T-helper 1 cell treated with Interleukin-12 subunit alpha and Interleukin-12 subunit beta and Interleukin-4 antibody, amounts not matched to agents 30 μg/mL and 1 μg/mL, for 36 hours (primary cell): ENCODE measurements around the gene COG7.
A peak's percentile ranks its signal among the peaks of the same experiment; 100 is the strongest.

Experiments
- H3K27ac Mint-ChIP-seq: one replicate; pipeline ENCODE4 v1.8.0; 2021; ENCODE audit warnings: mild to moderate bottlenecking, mixed read lengths
- H3K27me3 Mint-ChIP-seq: one replicate; pipeline ENCODE4 v1.8.0; 2021; ENCODE audit warnings: low read depth, mixed read lengths
- H3K36me3 Mint-ChIP-seq: one replicate; pipeline ENCODE4 v1.8.0; 2021; ENCODE audit warnings: low read depth, mixed read lengths
- H3K4me1 Mint-ChIP-seq: one replicate; pipeline ENCODE4 v1.8.0; 2021; ENCODE audit warnings: low read depth, mixed read lengths
- H3K4me3 Mint-ChIP-seq: one replicate; pipeline ENCODE4 v1.8.0; 2021; ENCODE audit warnings: mild to moderate bottlenecking, moderate library complexity, mixed read lengths
- H3K9me3 Mint-ChIP-seq: one replicate; pipeline ENCODE4 v1.8.0; 2021; ENCODE audit warnings: mixed read lengths

COG7 gene

DNA sequence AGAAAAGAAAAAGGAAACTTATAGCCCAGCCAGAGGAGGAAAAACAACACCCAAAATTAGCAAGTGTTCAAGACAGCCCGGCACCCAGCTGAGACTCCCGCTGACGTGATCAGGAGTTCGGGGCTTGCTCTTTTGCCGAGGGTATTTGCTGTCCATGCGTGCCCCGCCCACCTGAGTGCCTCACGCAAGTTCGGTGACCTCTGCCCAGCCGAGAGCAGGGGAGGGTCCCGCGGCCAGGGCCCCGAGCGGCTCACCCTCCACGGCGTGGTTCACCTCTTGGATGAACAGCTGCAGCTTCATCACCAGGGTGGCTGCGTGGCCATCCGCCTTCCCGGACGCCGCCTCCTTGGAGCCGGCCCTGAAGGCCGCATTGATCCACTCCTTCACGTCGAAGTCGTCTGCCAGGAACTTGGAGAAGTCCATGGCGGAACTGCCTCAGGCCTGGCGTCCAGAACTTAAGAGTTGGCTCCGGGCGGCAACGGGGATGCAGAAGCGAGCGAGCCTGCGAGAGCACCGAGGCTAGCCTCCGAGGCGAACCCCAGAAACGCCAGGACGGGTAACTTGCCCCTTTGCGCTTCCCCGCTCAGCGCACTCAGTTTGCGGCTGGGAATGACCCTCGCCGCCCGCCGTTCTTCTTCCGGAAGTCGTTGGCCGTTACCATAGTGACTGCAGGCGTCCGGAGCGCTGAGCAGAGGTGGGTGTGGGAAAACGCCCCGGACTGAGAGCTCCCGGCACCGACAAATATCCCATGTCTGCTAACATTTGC is at the start of gene COG7:
Gene COG7, minus strand, starts transcription at position 618 of the 766 bp plus-strand sequence. Its CDS starts 195 bp downstream, at position 423.
- H3K36me3 Mint-ChIP-seq = peaks cover 2% of the 10 kb centered on the region

DNA sequence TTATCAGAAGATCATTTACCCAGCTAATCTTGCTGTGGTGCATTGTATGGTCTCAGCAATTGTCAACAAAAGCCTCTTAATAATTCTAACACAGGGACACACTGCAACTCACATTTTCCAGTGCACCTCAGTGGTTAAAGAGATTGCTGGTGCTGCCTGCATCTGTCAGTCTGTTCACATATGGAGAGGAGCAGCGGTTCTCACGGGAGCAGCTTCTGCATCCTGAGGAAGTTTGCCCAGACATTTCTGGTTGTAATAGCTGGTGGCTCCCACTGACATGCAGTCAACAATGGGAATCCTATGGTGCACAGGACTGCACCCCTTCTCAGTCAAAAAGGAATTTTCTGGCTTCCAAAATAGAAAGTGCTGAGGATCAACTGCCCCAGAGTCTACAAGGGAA is 49.5 kb upstream of the COG7 start:
- no peak overlapping the region for H3K4me3 Mint-ChIP-seq
- no peaks in the 10 kb centered on the region for H3K36me3 Mint-ChIP-seq
- H3K4me1 Mint-ChIP-seq = peaks cover 34% of the 10 kb centered on the region
- no peaks in the 10 kb centered on the region for H3K9me3 Mint-ChIP-seq
- H3K27ac Mint-ChIP-seq = no peak overlapping the region
- H3K27me3 Mint-ChIP-seq = no peaks in the 10 kb centered on the region

More for the DNA sequence above, at the start of gene COG7:
- Mint-ChIP-seq H3K4me1 (peaks cover 19% of the 10 kb centered on the region), H3K27ac (peak within 1 kb of the TSS; percentile 86), H3K27me3 (no peaks in the 10 kb centered on the region), H3K9me3 (no peaks in the 10 kb centered on the region), H3K4me3 (peak within 1 kb of the TSS; percentile 90)

DNA sequence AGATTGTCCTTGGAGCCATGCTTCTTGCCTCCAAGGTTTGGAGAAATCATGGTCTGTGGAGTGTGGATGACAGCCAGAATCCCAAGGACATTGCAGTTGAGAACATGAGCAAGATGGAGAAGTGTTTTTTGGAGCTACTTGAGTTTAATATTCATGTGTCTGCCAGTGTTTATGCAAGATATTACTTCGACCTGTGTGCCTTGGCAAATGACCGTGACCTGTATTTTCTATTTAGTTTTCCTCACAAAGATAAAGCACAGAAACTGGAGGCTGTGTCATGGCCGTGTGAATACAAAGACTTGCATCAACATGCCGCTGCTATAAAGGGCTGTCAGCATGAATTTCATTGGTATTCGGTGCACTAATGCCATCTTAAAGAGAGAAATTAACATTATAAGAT is 48.3 kb upstream of the COG7 start:
- Mint-ChIP-seq H3K27me3 (no peaks in the 10 kb centered on the region), H3K36me3 (no peaks in the 10 kb centered on the region), H3K4me3 (no peak overlapping the region), H3K27ac (no peak overlapping the region), H3K9me3 (no peaks in the 10 kb centered on the region), H3K4me1 (peaks cover 33% of the 10 kb centered on the region)

DNA sequence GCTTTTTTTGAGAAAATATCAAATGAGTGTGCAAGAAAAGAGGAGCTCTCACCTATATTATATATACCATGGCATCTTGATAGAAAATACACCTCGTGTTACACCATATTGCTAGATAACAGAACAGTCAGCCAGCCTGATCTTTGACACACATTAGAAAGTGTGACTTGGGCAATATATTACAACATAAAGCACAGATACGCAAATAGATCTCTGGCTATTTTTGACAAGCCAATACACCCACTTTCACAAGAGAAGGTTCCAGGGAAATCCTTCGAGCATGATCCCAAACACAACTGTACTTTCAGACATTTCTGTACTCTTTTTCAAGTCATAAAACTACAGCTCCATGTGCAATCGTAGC is 47.9 kb upstream of the COG7 start:
- Mint-ChIP-seq H3K4me3 (no peak overlapping the region), H3K4me1 (peaks cover 29% of the 10 kb centered on the region), H3K36me3 (no peaks in the 10 kb centered on the region), H3K27ac (no peak overlapping the region), H3K27me3 (no peaks in the 10 kb centered on the region), H3K9me3 (no peaks in the 10 kb centered on the region)

DNA sequence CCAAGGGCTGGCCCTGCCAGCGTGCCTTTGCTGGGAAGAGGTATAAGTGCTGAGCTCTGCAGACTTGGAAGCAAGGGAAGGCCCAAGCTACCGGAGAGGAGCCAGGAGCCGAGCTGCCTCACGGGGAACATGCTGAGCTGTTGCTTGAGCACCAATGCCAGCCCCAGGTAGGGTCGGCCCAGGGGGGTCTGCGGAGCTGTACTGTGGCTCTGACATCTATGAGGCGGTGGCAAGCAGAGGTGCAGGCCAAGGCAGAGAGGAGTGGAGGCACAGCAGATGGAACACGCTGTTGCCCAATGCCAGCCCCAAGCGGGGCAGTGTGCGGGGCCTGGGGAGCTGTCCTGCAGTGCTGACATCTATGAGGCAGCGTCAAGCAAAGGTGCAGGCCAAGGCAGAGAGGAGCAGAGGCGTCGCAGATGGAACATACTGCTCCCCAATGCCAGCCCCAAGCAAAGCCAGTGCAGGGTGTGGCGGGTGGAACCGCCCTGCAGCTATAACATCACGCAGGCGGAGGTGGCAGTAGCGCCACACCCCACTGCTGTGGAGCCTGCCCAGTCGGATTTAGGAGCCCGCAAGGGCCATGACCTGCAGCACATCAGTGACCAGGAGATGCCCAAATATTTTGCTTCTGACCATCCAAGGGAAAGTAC is 47.3 kb upstream of the COG7 start:
- Mint-ChIP-seq H3K27me3 (no peaks in the 10 kb centered on the region), H3K27ac (no peak overlapping the region), H3K4me1 (peaks cover 28% of the 10 kb centered on the region), H3K4me3 (no peak overlapping the region), H3K36me3 (no peaks in the 10 kb centered on the region), H3K9me3 (no peaks in the 10 kb centered on the region)

DNA sequence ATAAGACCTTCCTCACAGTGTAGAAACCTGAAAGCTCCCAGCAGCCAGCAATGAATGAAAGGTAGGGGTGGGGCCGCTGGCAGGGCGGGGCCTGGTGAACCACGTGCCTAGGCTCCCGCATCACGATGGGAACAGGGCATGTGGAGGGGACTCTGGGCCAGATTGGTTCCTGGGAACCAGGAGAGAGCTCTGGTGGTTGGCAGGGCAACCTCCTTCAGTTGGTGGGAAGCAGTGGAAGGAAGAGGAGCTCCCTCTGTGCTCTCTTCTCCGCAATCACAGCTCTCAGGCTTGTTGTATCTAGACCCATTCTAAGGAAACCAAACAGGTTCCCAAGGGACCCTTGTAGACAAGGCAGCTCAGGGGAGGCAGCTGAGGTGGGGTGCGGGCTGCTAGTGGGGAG is 46.8 kb upstream of the COG7 start:
- no peaks in the 10 kb centered on the region for H3K36me3 Mint-ChIP-seq
- H3K4me3 Mint-ChIP-seq = no peak overlapping the region
- no peaks in the 10 kb centered on the region for H3K9me3 Mint-ChIP-seq
- no peaks in the 10 kb centered on the region for H3K27me3 Mint-ChIP-seq
- H3K27ac Mint-ChIP-seq = no peak overlapping the region
- H3K4me1 Mint-ChIP-seq = peaks cover 25% of the 10 kb centered on the region

DNA sequence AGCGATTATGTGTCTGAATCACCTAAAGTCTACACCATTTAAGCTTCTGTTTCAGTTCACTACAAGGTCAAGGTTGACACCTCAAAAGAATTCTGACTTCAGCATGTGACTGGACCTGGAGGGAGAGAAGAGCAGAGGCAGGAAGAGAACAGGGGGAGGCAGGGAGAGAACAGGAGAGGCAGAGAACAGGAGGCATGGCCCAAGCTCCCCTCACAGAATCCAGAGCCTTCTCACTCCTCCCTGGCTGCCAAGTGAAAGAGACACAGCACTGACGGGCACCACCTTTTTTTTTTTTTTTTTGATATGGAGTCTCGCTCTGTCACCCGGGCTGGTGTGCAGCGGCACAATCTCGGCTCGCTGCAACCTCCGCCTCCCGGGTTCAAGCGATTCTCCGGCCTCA is 45.9 kb upstream of the COG7 start:
- no peak overlapping the region for H3K4me3 Mint-ChIP-seq
- H3K4me1 Mint-ChIP-seq = peaks cover 18% of the 10 kb centered on the region
- no peaks in the 10 kb centered on the region for H3K27me3 Mint-ChIP-seq
- no peaks in the 10 kb centered on the region for H3K9me3 Mint-ChIP-seq
- no peak overlapping the region for H3K27ac Mint-ChIP-seq
- H3K36me3 Mint-ChIP-seq = no peaks in the 10 kb centered on the region

DNA sequence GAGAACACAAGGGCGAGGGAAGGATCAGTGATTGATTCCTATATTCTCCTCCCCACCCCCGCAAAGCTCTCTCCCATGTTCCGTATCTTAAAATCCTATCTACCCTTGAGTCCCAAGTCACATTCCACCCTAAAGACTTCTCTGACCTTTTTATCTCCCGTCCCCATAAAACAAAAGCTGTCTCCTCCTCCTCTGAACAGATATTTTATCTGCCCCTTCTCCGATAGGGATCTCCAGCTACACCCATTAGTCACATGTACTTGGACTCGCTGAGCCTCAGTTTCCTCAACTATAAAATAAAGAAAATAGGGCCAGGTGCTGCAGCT is 44.5 kb upstream of the COG7 start:
- Mint-ChIP-seq H3K4me1 (peaks cover 18% of the 10 kb centered on the region), H3K27me3 (no peaks in the 10 kb centered on the region), H3K4me3 (no peak overlapping the region), H3K27ac (peak overlapping the region; percentile 5), H3K36me3 (peaks cover 6% of the 10 kb centered on the region), H3K9me3 (no peaks in the 10 kb centered on the region)

DNA sequence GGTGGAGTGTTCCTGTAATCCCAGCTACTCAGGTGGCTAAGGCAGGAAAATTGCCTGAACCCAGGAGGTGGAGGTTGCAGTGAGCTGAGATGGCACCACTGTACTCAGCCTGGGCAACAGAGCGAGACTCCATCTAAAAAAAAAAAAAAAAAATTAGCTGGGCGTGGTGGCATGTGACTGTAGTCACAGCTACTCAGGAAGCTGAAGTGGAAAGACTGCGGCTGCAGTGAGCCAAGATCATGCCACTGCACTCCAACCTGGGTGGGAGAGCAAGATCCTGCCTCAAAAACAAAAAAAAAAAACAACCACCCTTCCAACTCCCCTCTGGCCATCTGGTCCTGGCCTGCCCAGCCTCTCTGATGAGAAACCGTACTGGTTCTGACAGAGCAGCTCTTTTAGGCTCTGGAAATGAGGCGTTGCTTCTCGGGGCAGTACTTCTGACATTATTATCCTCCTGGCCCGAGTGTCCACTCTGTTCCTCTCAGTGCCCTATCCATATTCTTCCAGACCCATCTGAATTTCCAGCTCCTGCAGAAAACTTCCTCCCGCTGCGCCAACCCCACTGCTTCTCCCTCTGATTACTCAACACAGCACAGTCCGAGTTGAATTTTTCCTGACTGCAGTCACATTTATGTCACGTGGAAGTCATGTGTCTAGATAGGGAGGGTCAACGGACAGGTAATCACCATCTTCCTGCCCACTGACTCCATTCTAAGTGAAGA is 44.0 kb upstream of the COG7 start:
- no peak overlapping the region for H3K4me3 Mint-ChIP-seq
- peaks cover 10% of the 10 kb centered on the region for H3K36me3 Mint-ChIP-seq
- H3K27ac Mint-ChIP-seq = peak overlapping the region; percentile 5
- H3K27me3 Mint-ChIP-seq = no peaks in the 10 kb centered on the region
- H3K4me1 Mint-ChIP-seq = peaks cover 18% of the 10 kb centered on the region
- H3K9me3 Mint-ChIP-seq = no peaks in the 10 kb centered on the region

DNA sequence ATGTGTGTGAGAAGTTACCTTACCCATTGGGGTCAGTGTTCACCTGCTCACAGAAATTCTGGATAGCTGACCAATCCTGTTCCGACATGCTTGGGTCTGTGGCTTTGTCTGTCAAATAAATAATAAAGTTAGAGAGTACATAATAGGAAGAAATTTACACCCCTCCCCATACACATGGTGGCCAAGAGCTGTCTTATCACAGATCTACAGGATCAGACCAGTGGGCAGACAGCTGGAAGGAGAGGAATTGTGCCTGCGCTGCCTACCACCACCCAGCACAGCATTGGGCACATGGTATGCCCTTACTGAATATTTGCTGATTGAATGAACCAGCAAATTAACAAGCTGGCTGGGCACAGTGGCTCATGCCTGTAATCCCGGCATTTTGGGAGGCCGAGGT is 42.7 kb upstream of the COG7 start:
- H3K27ac Mint-ChIP-seq = no peak overlapping the region
- H3K4me1 Mint-ChIP-seq = peaks cover 17% of the 10 kb centered on the region
- H3K4me3 Mint-ChIP-seq = no peak overlapping the region
- H3K9me3 Mint-ChIP-seq = no peaks in the 10 kb centered on the region
- peaks cover 18% of the 10 kb centered on the region for H3K36me3 Mint-ChIP-seq
- no peaks in the 10 kb centered on the region for H3K27me3 Mint-ChIP-seq

DNA sequence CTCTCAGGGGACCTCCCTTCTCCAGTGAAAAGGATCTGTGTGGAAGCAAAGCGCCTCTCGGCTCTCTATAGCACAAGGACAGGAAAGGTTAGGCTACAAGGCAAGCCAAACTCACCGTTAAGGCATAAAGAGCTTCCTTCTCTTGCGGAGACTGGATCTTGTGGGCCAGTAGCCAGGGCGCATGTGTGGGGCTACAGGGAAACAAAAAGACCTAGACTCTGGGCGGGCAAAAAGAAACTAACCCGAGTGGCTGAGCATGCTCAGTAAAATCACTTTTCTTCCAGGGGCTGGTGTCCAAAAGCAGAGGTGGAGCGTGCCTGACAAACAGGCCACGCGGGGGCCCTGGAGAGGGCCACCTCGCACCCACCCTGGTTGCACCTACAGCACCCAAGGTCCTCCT is 41.2 kb upstream of the COG7 start:
- Mint-ChIP-seq H3K4me1 (peaks cover 9% of the 10 kb centered on the region), H3K27ac (no peak overlapping the region), H3K36me3 (peaks cover 29% of the 10 kb centered on the region), H3K27me3 (no peaks in the 10 kb centered on the region), H3K9me3 (no peaks in the 10 kb centered on the region), H3K4me3 (no peak overlapping the region)

DNA sequence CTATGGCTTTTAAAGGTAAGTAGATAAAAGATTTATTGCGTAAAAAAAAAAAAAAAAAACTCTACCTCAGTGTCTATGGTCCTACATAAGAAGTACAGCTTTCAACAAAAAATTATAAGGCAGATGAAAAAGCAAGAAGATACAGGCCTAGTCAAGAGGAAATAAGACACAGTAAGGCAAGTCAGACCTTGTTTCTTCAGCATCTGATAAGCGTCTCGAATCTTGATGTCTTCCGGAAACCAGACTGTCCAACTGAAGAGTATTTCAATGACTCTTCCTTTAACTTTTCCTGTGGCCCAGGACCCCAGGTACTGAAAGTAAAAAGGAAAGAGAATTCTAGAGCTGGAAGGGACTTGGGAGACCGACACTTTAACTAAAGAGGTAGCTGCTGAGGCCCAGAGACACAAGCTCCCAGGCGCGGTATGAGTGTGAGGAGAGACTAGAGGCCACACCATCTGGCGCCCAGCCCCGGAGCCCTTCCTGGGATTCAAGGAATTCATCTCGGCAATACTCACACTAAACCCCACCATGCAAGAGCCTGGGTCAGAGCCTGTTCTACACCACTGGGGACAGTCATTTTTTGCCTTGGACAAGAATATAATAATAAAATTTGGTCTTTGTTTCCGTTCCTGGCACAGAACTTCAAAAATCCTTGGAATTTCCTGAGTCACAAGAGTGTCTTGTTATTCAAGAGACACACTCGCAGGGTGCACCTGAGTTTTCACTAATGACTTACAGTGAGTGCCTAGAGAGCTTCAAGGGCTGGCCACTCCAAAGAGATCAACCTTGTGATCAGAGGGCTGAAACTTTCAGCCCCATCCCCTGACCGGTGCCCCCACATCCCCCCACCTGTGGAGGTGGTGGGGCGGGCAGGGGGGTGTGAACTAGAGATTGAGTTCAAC is 38.8 kb upstream of the COG7 start:
- H3K4me1 Mint-ChIP-seq = no peaks in the 10 kb centered on the region
- no peaks in the 10 kb centered on the region for H3K9me3 Mint-ChIP-seq
- H3K36me3 Mint-ChIP-seq = peaks cover 29% of the 10 kb centered on the region
- no peaks in the 10 kb centered on the region for H3K27me3 Mint-ChIP-seq
- no peak overlapping the region for H3K27ac Mint-ChIP-seq
- no peak overlapping the region for H3K4me3 Mint-ChIP-seq

DNA sequence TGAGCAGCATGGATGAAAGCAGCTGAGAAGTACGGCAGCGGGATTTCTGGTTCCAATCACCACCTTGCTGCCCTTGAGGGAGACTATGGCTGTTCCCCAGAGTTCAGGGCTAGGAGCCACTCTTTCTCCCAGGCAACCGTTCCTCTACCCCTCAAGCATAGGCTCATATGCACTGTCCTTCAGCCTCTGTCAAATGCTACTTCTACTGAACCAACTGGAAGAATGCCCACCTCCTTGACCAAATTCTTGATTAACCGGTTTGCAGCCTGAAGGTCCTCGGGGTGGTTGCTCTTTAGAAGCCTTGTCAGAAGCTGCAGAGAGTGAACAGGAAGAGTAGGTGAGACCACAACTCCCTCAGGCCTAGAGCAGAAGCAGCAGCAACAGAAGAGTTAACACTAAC is 33.5 kb upstream of the COG7 start:
- Mint-ChIP-seq H3K4me1 (no peaks in the 10 kb centered on the region), H3K9me3 (no peaks in the 10 kb centered on the region), H3K27ac (peak overlapping the region; percentile 26), H3K36me3 (peaks cover 40% of the 10 kb centered on the region), H3K4me3 (no peak overlapping the region), H3K27me3 (no peaks in the 10 kb centered on the region)

DNA sequence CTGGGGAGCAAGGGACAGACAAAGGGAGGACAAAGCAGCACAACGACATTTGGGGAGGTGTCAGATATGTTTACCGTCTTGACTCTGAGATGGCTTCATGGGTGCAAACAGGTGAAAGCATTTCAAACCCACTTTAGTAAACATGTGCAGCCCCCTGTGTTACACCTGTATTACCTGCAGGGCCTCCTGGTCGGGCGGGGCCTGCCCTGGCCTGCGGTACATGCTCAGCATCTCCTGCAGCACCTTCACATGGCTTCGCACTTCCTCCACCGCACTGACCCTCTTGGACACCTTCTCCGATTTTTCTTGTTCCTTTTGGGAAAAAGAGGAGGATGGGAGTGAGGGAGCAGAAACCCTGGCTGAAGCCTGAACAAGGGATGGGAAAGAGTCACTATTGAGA is 32.9 kb upstream of the COG7 start:
- Mint-ChIP-seq H3K36me3 (peaks cover 36% of the 10 kb centered on the region), H3K27ac (no peak overlapping the region), H3K9me3 (no peaks in the 10 kb centered on the region), H3K27me3 (no peaks in the 10 kb centered on the region), H3K4me3 (no peak overlapping the region), H3K4me1 (no peaks in the 10 kb centered on the region)
